ENCODE data around the gene TCERG1L. TPM values are rescaled to one million over a fixed set of nuclear protein-coding genes. Genes with fewer than 3 reads are reported as not detected.

TCERG1L gene
- total and polyA plus RNA-seq, 9 of the 15 experiments (the other 6 are each of a cell fraction or from before 2014, with no cell fraction given), result not detected

DNA sequence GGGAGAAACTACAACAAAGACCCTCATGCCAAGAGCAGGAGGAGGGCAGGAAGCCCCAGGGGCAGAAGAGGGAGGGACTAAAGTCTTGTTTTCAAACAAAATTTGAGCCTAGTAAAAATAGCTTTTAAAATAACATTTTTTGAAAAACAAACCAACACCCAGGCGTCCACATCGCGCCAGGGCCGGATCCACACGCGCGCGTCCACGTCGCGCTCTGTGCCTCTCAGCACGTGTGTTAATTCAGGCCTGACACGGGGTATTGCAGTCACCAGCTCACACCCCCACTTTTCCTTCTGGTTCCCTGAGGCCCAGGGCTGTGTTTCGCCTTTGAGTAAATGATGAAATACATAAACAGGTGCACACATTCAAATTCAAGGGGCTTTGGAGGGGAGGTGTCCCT lies 196.2 kb downstream of the TCERG1L start (continued):
- TF ChIP-seq, protein P1, sequence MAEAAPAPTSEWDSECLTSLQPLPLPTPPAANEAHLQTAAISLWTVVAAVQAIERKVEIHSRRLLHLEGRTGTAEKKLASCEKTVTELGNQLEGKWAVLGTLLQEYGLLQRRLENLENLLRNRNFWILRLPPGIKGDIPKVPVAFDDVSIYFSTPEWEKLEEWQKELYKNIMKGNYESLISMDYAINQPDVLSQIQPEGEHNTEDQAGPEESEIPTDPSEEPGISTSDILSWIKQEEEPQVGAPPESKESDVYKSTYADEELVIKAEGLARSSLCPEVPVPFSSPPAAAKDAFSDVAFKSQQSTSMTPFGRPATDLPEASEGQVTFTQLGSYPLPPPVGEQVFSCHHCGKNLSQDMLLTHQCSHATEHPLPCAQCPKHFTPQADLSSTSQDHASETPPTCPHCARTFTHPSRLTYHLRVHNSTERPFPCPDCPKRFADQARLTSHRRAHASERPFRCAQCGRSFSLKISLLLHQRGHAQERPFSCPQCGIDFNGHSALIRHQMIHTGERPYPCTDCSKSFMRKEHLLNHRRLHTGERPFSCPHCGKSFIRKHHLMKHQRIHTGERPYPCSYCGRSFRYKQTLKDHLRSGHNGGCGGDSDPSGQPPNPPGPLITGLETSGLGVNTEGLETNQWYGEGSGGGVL (CRISPR knock-in tag; IDR thresholded peaks at IDR 0.05), result no peak
- TF ChIP-seq TAF9B (IDR thresholded peaks at IDR 0.05; ENCODE audit: partially characterized antibody) (no peak), ZMIZ1 (IDR thresholded peaks at IDR 0.05; ENCODE audit: low read depth in 2 of 2, low read length in 2 of 2) (no peak), RFX5 (IDR thresholded peaks at IDR 0.05; ENCODE audit: low read depth, low read length) (no peak), GABPA (tag; conservative IDR thresholded peaks at IDR 0.05; ENCODE audit: low read depth) (no peak), ZNF121 (CRISPR knock-in tag; conservative IDR thresholded peaks at IDR 0.05) (no peak), TSC22D4 (tag; IDR thresholded peaks at IDR 0.05) (no peak), RB1 (IDR thresholded peaks at IDR 0.05; ENCODE audit: low read depth) (no peak), NBN (IDR thresholded peaks at IDR 0.05; ENCODE audit: low read depth) (no peak), TCF3 (CRISPR knock-in tag; IDR thresholded peaks at IDR 0.05) (no peak)
